GM08714 (cell line): ENCODE measurements around the gene TSPAN9.

Experiments used
- H3K4me3 ChIP-seq: fragments of 200-500 bp; sonication (Bioruptor generic); 2 replicates; pipeline ENCODE4 v1.5.1; 2014; ENCODE audit warnings: mild to moderate bottlenecking, low read length, inconsistent platforms
- ZNF274 ChIP-seq: IDR thresholded peaks from 2 replicates; pipeline ENCODE4 v1.6.1; 2012; ENCODE audit warnings: mild to moderate bottlenecking, low read depth, low read length

Gene TSPAN9

DNA sequence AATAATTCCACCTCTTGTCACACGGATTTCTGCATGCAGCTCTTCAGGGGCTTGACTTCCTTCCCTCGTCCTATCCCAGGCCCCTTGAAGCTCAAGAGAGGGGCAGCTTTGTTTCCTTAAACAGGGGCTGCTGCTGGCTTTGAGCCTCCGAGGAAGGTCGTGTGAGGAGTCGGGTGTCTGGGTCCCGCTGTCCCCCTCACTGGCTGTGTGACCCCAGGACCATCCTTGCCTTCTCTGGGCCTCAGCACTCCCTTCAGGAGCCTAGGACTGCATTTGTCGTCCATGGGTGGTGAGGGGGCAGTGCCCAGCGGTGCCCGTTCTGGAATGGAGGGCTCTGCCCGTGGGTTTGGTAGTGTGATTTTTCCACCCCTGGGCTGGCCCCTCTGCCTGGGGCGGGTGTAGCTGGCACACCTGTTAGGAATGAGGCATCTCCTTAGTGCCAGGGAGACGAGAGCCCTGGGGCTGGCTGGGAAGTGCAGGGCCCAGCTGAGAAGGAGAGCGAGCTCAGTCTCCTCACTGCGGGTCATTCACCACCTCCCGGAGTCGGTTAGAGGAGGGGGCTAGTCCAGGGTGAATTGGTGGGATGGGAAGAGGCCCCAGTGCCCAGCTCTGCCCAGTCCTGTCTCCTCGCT, 60.8 kb downstream of the TSPAN9 start:
- no peak for TF ChIP-seq ZNF274
- no peak overlapping the region for H3K4me3 ChIP-seq

DNA sequence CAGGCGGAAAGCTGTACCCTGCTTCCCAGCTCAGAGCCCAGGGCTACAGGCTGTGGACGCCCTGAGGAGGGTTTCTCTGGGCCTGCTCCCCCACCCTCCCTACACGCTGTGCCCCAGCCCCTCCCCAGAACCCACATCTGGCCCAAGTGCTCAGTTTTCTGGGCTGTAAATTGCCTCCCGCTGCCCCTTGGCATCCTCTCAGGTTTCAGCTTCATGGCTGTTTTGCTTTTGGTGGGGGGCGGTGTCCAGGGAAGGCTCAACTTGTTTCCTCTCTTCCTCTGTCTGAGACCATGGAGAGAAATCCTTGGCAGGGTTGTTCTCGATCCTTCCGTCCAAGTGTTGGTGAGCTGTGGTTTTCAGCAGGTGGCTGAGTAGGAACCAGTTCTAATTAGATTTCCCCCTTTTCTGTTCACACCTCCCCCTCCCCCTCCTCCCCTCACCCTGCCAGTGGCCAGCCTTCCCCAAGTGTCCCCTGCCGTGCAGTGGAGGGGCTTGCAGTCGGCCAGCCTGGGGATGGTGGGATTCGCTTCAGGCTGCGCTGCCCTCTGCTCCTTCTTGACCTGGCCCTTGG, 61.8 kb downstream of the TSPAN9 start:
- H3K4me3 ChIP-seq, result no peak overlapping the region
- no peak for TF ChIP-seq ZNF274

DNA sequence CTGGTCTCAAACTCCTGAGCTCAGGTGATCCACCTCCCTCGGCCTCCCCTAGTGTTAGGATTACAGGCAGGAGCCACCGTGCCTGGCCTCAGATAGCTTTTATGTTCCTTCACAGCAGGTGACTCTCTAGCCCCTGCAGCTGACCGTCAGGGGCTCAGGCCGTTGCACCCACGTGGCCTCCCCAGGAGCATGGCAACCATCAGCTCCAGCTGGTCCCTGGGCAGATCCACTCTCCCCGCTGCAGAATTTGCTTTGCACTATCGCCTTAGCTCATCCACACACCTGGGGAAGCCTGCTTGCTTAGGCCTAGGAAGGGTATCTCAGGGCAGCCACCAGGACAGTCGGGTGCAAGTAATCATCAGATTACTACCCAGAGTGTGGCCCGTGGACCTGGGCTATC, 62.6 kb downstream of the TSPAN9 start:
- no peak overlapping the region for H3K4me3 ChIP-seq
- no peak for TF ChIP-seq ZNF274

DNA sequence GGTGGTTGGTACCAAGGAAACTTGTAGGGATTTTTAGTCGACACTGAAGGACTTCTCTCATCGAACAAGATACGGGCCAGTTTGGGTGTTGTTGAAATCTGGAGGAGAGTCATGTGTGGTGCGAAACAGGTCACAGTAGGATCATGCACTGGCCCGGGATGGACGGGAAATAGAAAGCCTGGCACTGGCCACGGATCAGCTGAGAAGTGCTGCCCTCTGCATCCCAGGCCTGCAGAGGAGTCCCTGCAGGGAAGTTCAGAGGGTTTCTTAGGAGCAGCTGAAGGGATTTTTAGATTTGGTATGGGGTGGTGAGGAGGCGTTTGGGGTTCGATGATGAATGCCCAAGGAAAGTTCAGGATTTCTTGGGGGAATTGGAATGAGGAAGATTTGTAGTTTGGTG, 63.1 kb downstream of the TSPAN9 start:
- no peak for TF ChIP-seq ZNF274

DNA sequence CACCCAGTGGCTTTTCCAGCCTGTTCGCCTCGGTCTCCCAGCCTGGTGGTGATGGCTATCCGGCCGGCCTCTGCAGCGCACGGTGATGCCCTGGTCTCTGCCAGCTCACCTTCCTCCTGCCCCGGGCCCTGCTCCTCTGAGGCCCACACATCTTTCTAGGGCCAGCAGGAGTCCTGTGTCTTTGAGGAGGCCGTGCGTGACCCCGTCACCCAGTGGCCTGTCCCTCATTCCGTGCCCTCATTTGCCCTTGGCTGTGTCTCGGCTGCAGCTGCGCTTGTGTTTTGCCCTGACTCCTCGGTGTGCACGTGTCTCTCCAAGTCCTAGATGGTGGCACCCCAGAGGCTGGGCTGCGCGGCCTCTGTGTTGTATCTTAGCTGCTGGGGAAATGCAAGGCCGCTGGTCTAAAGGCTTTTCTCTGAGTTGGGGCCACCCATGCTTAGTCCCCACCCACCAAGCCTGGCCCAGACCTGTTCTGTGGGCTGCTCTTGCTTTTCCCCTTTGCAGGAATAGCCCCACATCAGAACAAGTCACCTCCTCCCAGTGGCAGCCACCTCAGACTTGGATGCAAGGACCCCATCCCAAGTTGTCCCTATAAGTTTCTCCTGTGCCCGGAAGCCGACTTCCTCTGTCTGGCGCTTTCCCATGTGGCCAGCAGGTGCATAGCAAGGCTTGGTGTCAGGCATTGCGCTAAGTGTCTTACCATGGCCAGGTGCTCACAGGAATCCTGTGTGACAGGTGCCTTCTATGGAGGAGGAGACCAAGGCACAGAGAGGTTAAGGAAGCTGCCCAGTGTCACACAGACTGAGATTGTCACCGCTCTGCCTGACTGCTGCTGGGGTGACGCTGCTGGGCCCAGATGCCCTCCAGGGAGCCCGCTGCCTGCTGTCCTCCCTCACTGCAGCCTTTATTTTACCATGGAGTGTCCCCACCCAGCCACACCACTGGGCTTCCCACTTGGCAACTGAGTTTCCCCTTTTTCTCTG, 64.5 kb downstream of the TSPAN9 start:
- no peak for TF ChIP-seq ZNF274
- H3K4me3 ChIP-seq, result no peak overlapping the region

More for the DNA sequence above, 63.1 kb downstream of the TSPAN9 start:
- no peak overlapping the region for H3K4me3 ChIP-seq

DNA sequence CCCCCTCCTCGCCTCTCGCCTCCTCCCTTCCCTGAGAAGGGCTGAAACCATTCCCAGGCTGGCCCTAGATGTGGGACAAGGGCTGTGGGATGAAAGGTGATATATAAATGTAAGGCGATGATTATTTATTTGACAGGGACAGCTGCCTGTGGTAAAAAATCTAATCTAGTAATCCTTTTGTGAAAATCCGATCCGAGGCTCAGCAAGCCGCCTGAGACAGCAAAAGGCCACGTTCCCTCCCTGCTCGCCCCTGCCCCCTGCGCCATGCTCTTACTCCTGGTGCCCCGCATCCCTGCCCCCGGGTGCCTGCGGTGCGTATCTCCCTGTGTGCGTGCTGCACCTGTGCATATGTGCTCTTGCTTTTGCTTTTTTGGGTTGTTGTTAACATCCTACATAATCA, 65.2 kb downstream of the TSPAN9 start:
- no peak for TF ChIP-seq ZNF274

DNA sequence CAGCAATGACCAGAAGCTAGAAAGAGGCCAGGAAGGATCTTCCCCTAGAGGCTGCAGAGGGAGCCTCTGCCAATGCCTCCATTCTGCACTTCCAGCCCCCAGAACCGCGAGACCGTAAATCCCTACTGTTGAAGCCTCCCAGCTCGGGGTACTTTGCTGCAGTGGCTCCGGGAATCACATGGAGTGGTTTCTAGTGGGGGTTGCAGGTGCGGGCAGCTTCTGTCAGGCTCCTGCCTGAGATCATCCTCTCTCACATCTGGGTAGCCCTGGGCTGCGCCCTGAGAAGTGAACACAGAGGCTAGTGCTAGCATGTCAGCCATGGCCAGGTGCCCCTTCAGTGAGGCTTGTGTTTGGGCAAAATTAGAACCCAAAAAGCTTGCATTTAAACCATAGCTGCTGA, 67.3 kb downstream of the TSPAN9 start:
- no peak for TF ChIP-seq ZNF274

More for the DNA sequence above, 65.2 kb downstream of the TSPAN9 start:
- H3K4me3 ChIP-seq, result no peak overlapping the region

DNA sequence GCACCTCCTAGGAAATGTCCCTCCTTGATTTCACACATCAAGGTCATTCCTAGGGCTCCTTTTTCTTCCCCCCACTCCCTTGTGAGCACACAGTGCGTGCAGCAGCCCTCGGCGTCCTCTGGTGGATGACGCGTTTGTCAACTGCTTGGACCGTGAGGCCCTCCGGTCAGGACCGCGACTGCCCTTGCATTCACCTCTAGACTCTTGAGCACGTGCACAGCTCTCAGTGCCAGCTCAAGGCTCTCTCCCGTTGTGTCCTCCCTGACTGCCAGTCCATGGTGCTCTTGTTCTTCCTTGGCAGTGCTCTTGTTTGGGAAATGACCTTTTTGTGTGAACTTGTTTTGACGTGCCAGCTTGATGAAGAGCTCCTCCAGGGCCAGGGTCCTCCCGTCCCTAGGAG, 67.9 kb downstream of the TSPAN9 start:
- TF ChIP-seq ZNF274, result no peak
- no peak overlapping the region for H3K4me3 ChIP-seq

More for the DNA sequence above, 67.3 kb downstream of the TSPAN9 start:
- no peak overlapping the region for H3K4me3 ChIP-seq

DNA sequence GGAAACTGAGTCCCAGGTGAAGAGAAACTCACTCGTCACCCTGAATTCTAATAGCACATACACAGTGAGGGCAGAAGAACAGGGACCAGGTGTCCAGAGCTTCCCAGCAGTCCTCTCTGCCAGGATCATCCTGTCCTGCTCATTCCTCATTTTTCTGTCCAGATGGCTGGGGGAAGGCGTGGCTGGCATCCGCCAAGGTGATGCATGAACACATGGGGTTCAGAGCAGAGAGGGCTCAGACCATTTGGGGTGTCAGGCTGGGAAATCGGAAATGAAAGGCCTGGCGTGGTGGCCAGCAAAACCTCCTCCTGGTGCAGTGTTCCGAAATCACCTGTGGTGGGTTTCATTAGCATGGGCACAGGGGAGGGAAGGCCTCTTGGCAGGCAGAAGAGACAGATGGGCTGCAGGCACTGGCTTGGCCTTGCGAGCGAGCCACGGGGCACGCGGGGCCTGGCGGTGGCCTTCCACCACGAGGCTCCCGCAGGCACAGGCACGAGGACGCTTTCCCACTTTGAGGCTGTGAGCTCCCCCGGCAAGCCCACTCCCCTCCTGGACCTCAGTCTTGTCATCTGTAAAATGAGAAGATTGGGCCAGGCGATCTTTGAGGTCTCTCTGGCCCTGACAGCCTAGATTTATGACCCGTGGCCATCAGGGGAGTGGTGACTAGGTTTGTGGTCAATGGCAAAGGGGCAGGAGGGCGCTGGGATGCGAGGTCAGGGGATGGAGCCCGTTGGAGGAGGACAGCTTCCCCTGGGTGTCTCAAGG, 68.5 kb downstream of the TSPAN9 start:
- TF ChIP-seq ZNF274, result no peak
- H3K4me3 ChIP-seq, result no peak overlapping the region

DNA sequence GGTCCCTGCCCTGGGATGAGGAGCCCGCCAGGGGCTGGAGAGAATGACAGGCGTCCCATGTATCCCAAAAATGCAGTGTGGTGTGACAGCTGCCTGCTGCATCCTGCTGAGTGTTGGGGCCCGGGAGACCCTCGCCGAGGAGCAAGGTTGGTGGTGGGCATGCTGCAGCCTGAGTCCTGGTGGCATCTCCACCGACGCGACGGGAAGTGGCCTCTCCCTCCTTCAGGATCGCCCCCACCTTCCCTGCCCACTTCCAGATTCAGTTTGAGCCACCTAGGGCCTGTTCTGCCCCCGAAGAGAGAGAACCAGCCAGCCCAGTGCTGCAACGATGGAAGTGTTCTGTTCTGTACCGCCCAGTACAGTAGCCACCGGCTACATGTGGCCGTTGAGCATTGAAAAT, 70.1 kb downstream of the TSPAN9 start:
- TF ChIP-seq ZNF274, result no peak

DNA sequence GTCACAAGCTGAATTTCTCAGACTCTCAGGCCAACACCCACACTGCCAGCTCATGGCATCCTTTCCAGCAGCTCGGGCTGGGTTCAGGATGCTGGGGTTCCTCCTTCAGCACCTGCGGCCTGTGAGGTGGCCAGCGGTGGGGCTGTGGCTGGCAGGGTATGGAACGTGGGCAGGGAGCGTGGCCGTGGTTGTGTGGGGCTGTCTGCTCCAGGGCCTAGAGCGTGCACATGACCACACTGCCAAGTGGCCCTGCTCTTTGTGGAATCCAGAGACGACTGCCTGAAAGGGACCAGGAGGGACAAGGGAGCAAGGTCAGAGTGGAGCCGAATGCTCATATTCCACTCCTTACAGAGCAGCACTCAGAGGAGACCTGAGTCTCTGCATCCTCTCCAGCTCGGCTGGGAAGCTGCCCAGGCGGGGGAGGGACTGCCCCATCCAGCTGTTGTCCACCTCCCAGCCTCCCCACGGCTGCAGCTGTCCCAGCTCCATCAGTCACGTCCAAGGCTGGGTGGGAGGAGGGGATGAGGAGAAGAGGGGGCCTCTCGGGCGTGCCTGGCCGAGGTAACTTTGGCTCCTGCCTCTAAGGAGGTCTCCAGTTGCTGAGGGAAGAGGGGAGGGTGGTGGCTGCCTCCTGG, 71.3 kb downstream of the TSPAN9 start:
- TF ChIP-seq ZNF274, result no peak
- H3K4me3 ChIP-seq, result no peak overlapping the region

More for the DNA sequence above, 70.1 kb downstream of the TSPAN9 start:
- H3K4me3 ChIP-seq, result no peak overlapping the region

DNA sequence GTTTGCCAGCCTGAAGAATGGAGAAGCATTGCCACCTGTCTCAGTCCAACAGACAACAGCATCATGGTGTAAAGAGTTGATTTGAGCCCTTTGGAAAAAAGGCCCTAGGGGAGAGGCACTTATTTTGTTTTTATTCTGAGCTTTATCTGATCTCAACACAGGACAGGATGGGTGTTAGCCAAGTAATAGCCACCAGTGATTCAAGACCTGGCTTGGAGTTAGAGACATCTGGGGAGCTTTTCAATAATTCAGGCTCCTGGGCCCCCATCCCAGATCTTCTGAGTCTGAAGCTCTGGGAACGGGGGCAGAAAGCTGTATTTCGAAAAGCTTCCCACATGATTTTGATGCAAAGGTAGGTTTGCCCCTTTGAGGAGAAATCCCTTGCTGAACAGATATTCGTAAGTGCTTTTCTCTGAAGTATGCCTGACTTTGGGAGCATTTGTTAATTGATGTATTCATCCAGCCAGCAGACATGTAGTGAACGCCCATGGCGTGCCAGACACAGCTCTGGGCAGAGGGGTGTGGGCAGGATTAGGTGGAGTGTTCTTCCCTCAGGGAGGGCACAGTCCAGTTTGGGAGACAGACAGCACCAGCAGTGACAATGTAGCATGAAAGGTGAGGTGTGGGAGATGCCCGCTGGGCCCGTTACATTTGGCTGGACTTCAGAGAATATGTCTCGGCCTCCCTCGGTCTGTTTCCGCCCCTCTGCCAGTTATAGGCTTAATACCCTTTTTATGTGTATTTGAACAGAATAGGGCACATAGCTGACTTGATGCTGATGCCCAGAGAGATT, 72.5 kb downstream of the TSPAN9 start:
- no peak overlapping the region for H3K4me3 ChIP-seq
- TF ChIP-seq ZNF274, result no peak

DNA sequence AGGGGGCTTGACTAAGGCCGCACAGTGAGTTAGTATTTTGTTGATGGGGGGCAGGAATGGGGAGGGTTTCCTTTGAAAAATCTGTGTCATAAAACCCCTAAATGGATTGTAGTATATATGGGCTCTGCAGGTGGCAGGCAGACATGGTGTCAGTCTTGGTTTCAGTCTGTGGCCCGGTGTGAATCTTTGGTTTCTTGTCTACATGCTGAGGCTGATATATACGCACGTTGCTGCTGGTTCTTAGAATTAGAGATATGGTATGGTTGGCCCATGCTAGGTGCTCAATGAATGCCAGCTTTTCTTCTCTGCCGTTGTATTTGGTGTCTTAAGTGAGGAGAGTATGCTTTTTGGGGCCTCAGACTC, 73.1 kb downstream of the TSPAN9 start:
- no peak overlapping the region for H3K4me3 ChIP-seq
- no peak for TF ChIP-seq ZNF274
